Left lung (tissue), 10 donors: ENCODE data around the gene BTBD7. TPM values are rescaled to one million over a fixed set of nuclear protein-coding genes. Genes with fewer than 3 reads are reported as not detected.

Experiments used
- ATAC-seq: fragments of 200-7000 bp; cut with Tn5 transposase; one replicate; pipeline ENCODE4 v1.9.1; 2020; ENCODE audit warnings: moderate library complexity
- DNase-seq, 4 donors: peaks; one replicate each; pipeline ENCODE4 v3.0.0-alpha.2; 2013 to 2020
- H3K27ac ChIP-seq, 2 donors: fragments of 200-600 bp; sonication (generic) in 1 of 2; one replicate each; pipeline versions ENCODE4 v1.5.0 to v1.8.0; 2020 to 2021
- H3K27me3 ChIP-seq, 2 donors: fragments of 200-600 bp; sonication (generic) in 1 of 2; one replicate each; pipeline versions ENCODE4 v1.5.0 to v1.8.0; 2020 to 2021
- H3K36me3 ChIP-seq, 2 donors: fragments of 200-600 bp; sonication (generic) in 1 of 2; one replicate each; pipeline versions ENCODE4 v1.5.0 to v1.8.0; 2020 to 2021
- H3K4me1 ChIP-seq, 2 donors: fragments of 200-600 bp; one replicate each; pipeline ENCODE4 v1.8.0; 2021
- H3K4me3 ChIP-seq, 2 donors: fragments of 200-600 bp; sonication (generic) in 1 of 2; one replicate each; pipeline versions ENCODE4 v1.5.0 to v1.8.0; 2020 to 2021; ENCODE audit warnings: mild to moderate bottlenecking in 1 of 2
- H3K9me3 ChIP-seq, 2 donors: fragments of 200-600 bp; sonication (generic) in 1 of 2; one replicate each; pipeline versions ENCODE4 v1.5.0 to v1.8.0; 2020 to 2021
- intact Hi-C, 2 donors: fragments of 100-400 bp; cut with DNase I; formaldehyde crosslinking; loops; one replicate each; pipeline versions ENCODE4 v1.11.2 to v1.14.2; 2022
- polyA plus RNA-seq, 6 donors: library from polyadenylated mRNA; unstranded; fragments of 120-200 nt; gene quantifications; one replicate each; pipeline ENCODE4 v1.2.1, GENCODE V29; 2013; ENCODE audit not compliant: insufficient read length in 6 of 6
- total RNA-seq, 2 donors: library from RNA; stranded (reverse); fragmentation: NEBNext Ultra II Directional; extraction: Animal tissue kit (Norgen Biotek cat#: 25700); gene quantifications; one replicate each; pipeline ENCODE4 v1.2.1, GENCODE V29; 2021
- TF ChIP-seq, protein P1 (sequence below), 2 donors: fragments of 200-600 bp; sonication (generic) in 1 of 2; IDR thresholded peaks; one replicate each; pipeline versions ENCODE4 v1.5.0 to v1.8.0; 2021; ENCODE audit warnings: antibody characterized with exemption in 2 of 2
- donor health status: DM: no; HTN: yes; CAD: no.
- donor health status: DM: no; HTN: no; CAD: no.

Gene BTBD7
- total and polyA plus RNA-seq, 8 donors = 32.1 to 42.8 (median 38.7) TPM

- no peak for DNase-seq
- Histone ChIP-seq H3K27ac (no peak overlapping the region), H3K4me3 (no peak overlapping the region), H3K27me3 (no peaks in the 10 kb centered on the region), H3K4me1 (peaks cover 6 to 46% of the 10 kb centered on the region in 2 donors), H3K9me3 (no peaks in the 10 kb centered on the region), H3K36me3 (peaks cover 0 to 4% of the 10 kb centered on the region in 2 donors)
- ATAC-seq = no peak
- TF ChIP-seq, protein P1, sequence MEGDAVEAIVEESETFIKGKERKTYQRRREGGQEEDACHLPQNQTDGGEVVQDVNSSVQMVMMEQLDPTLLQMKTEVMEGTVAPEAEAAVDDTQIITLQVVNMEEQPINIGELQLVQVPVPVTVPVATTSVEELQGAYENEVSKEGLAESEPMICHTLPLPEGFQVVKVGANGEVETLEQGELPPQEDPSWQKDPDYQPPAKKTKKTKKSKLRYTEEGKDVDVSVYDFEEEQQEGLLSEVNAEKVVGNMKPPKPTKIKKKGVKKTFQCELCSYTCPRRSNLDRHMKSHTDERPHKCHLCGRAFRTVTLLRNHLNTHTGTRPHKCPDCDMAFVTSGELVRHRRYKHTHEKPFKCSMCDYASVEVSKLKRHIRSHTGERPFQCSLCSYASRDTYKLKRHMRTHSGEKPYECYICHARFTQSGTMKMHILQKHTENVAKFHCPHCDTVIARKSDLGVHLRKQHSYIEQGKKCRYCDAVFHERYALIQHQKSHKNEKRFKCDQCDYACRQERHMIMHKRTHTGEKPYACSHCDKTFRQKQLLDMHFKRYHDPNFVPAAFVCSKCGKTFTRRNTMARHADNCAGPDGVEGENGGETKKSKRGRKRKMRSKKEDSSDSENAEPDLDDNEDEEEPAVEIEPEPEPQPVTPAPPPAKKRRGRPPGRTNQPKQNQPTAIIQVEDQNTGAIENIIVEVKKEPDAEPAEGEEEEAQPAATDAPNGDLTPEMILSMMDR (IDR thresholded peaks at IDR 0.05) = no peak
- intact Hi-C loops = no loop called here
These were observed 9.1 kb downstream of the BTBD7 start for GRCh38 chr14:93323600-93324174.

GRCh38 chr14:93322929-93323599 lies 9.8 kb downstream of the BTBD7 start:
- no peaks in the 10 kb centered on the region for H3K27me3 ChIP-seq
- H3K4me3 ChIP-seq = no peak overlapping the region
- H3K9me3 ChIP-seq = no peaks in the 10 kb centered on the region
- peaks cover 6 to 46% of the 10 kb centered on the region in 2 donors for H3K4me1 ChIP-seq
- TF ChIP-seq, protein P1 (IDR thresholded peaks at IDR 0.05) = no peak
- peaks cover 0 to 4% of the 10 kb centered on the region in 2 donors for H3K36me3 ChIP-seq
- DNase-seq (no peak), ATAC-seq (peak; percentile 91)
- intact Hi-C loops = no loop called here
- no peak overlapping the region for H3K27ac ChIP-seq

GRCh38 chr14:93320489-93320888 lies 12.3 kb downstream of the BTBD7 start:
- intact Hi-C loops = no loop called here
- H3K4me1 ChIP-seq = peaks cover 13 to 50% of the 10 kb centered on the region in 2 donors
- H3K9me3 ChIP-seq = no peaks in the 10 kb centered on the region
- H3K27me3 ChIP-seq = no peaks in the 10 kb centered on the region
- TF ChIP-seq, protein P1 (IDR thresholded peaks at IDR 0.05) = no peak
- ATAC-seq (no peak), DNase-seq (no peak)
- peaks cover 0 to 4% of the 10 kb centered on the region in 2 donors for H3K36me3 ChIP-seq
- no peak overlapping the region for H3K27ac ChIP-seq
- no peak overlapping the region for H3K4me3 ChIP-seq

DNA sequence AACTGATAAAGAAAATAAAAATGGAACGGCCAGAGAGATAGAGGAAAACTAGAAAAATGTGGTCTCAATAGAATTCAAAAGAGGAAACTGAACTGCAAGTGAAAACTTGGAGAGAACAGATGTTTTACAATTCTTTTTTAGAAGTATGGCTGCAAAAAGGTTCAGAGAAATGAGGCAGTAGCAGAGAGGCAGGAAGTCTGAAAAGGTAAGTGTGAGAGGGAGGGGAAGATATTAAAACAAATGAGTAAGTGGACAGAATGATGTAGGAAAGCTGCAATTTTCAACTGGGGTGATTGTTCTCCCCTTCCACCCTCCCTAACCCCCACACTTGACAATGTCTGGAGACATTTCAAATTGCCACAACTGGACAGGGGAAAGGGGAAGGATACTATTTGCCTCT lies 12.9 kb downstream of the BTBD7 start:
- peaks cover 13 to 50% of the 10 kb centered on the region in 2 donors for H3K4me1 ChIP-seq
- TF ChIP-seq, protein P1 (IDR thresholded peaks at IDR 0.05) = no peak
- intact Hi-C loops = no loop called here
- H3K9me3 ChIP-seq = no peaks in the 10 kb centered on the region
- no peak for ATAC-seq
- H3K27ac ChIP-seq = no peak overlapping the region
- DNase-seq = no peak
- H3K27me3 ChIP-seq = no peaks in the 10 kb centered on the region
- H3K4me3 ChIP-seq = no peak overlapping the region
- H3K36me3 ChIP-seq = peaks cover 0 to 4% of the 10 kb centered on the region in 2 donors

GRCh38 chr14:93319494-93319893 lies 13.3 kb downstream of the BTBD7 start:
- peaks cover 0 to 4% of the 10 kb centered on the region in 2 donors for H3K36me3 ChIP-seq
- no peak overlapping the region for H3K27ac ChIP-seq
- no peaks in the 10 kb centered on the region for H3K27me3 ChIP-seq
- intact Hi-C loops = no loop called here
- ATAC-seq = no peak
- no peak for DNase-seq
- TF ChIP-seq, protein P1 (IDR thresholded peaks at IDR 0.05) = no peak
- no peaks in the 10 kb centered on the region for H3K9me3 ChIP-seq
- peaks cover 13 to 50% of the 10 kb centered on the region in 2 donors for H3K4me1 ChIP-seq
- H3K4me3 ChIP-seq = no peak overlapping the region
